Endothelial cell of umbilical vein (primary cell): Measurements from ENCODE around the gene TAF11L2. TPM values are rescaled to one million over a fixed set of nuclear protein-coding genes. Genes with fewer than 3 reads are reported as not detected.

ENCODE experiments used
- BruUV-seq: library from RNA; stranded (reverse); fragments of 400-500 nt; replicated peaks from 2 replicates; lab custom pipeline; 2021; lab: Mats Ljungman, UMichigan
- CTCF ChIA-PET: fragments of 300-600, 350-600 bp; sonication (Branson Sonifier 250); formaldehyde crosslinking; loops from one replicate; lab custom pipeline; 2021; ENCODE audit warnings: antibody characterized with exemption, inconsistent platforms; lab: Charles Lee
- POLR2A ChIA-PET: fragments of 300-600, 350-600 bp; sonication (Branson Sonifier 250); formaldehyde crosslinking; loops from one replicate; lab custom pipeline; 2021; ENCODE audit warnings: antibody characterized with exemption, inconsistent platforms; lab: Charles Lee
- DNase-seq: peaks from one replicate; pipeline ENCODE4 v3.0.0-alpha.2; 2011; ENCODE audit warnings: low read depth, low spot score
- FAIRE-seq: peaks from 2 replicates; lab custom pipeline; 2011; peaks lifted over from hg19 to GRCh38; lab: Jason Lieb, UNC
- H2AFZ ChIP-seq: 2 replicates; pipeline ENCODE4 v1.6.0; 2012; ENCODE audit warnings: low read depth, low read length, control low read depth, inconsistent platforms
- H3K27ac ChIP-seq: 2 replicates; pipeline ENCODE4 v1.5.1; 2011; ENCODE audit warnings: low read depth, mild to moderate bottlenecking, control low read depth, low read length, moderate library complexity; ENCODE audit not compliant: insufficient read depth
- H3K27me3 ChIP-seq, 2 experiments: 2 replicates each; pipeline versions ENCODE4 v1.6.0 to v1.6.1; 2011; ENCODE audit warnings: low read length in 2 of 2, mixed read lengths in 1 of 2; ENCODE audit not compliant: control insufficient read depth in 2 of 2, insufficient read depth in 2 of 2
- H3K36me3 ChIP-seq, 2 experiments: 2 replicates in 1 of 2; 3 replicates in 1 of 2; pipeline ENCODE4 v1.5.1; 2011; ENCODE audit warnings: low read length in 2 of 2, mild to moderate bottlenecking in 1 of 2, moderate library complexity in 1 of 2; ENCODE audit not compliant: control insufficient read depth in 2 of 2, insufficient read depth in 2 of 2; ENCODE audit errors: extremely low read depth in 1 of 2
- H3K4me1 ChIP-seq: 3 replicates; pipeline ENCODE4 v1.5.1; 2011; ENCODE audit warnings: mild to moderate bottlenecking, low read length; ENCODE audit not compliant: control insufficient read depth, insufficient read depth; ENCODE audit errors: extremely low read depth
- H3K4me2 ChIP-seq: 2 replicates; pipeline ENCODE4 v1.6.1; 2011; ENCODE audit warnings: low read length, control low read depth, mixed read lengths; ENCODE audit not compliant: insufficient read depth
- H3K4me3 ChIP-seq, 3 experiments: fragments of 200-600 bp in 1 of 3; sonication (generic), shearing (Covaris generic) in 1 of 3; replicated peaks in 1 of 3; 2 replicates each; pipeline ENCODE4 v1.5.1; 2011 to 2016; ENCODE audit warnings: control low read depth in 3 of 3, low read length in 3 of 3, mild to moderate bottlenecking in 2 of 3, inconsistent platforms in 1 of 3, low read depth in 1 of 3, moderate library complexity in 1 of 3; ENCODE audit not compliant: insufficient read depth in 1 of 3
- H3K79me2 ChIP-seq: 2 replicates; pipeline ENCODE4 v1.6.0; 2012; ENCODE audit warnings: low read length, inconsistent platforms; ENCODE audit not compliant: control insufficient read depth, insufficient read depth
- H3K9ac ChIP-seq: replicated peaks from 2 replicates; pipeline ENCODE3; 2011; ENCODE audit warnings: low read length, control low read depth; ENCODE audit not compliant: insufficient read depth; ENCODE audit errors: extremely low read depth
- H3K9me1 ChIP-seq: replicated peaks from 3 replicates; pipeline ENCODE4 v1.6.0; 2011; ENCODE audit warnings: mild to moderate bottlenecking, low read length; ENCODE audit not compliant: control insufficient read depth, insufficient read depth; ENCODE audit errors: extremely low read depth
- H3K9me3 ChIP-seq: replicated peaks from 2 replicates; pipeline ENCODE4 v1.5.1; 2012; ENCODE audit warnings: low read length, inconsistent platforms; ENCODE audit not compliant: control insufficient read depth, insufficient read depth
- H4K20me1 ChIP-seq: replicated peaks from 2 replicates; pipeline ENCODE3; 2011; ENCODE audit warnings: mild to moderate bottlenecking, low read length; ENCODE audit not compliant: control insufficient read depth, insufficient read depth; ENCODE audit errors: extremely low read depth
- EZH2 ChIP-seq: IDR thresholded peaks from 2 replicates; pipeline ENCODE4 v1.6.1; 2012; ENCODE audit warnings: borderline replicate concordance, low read depth, mild to moderate bottlenecking, moderate library complexity, low read length, inconsistent platforms; ENCODE audit not compliant: severe bottlenecking
- FOS ChIP-seq: IDR thresholded peaks from 2 replicates; pipeline ENCODE4 v1.6.1; 2011; ENCODE audit warnings: mild to moderate bottlenecking, low read length, moderate library complexity, borderline replicate concordance; ENCODE audit not compliant: insufficient read depth
- GATA2 ChIP-seq: IDR thresholded peaks from 2 replicates; pipeline ENCODE4 v1.7.0; 2011; ENCODE audit warnings: low read depth, mild to moderate bottlenecking, moderate library complexity, mixed read lengths, low read length; ENCODE audit not compliant: insufficient read length, insufficient read depth
- JUN ChIP-seq: IDR thresholded peaks from 2 replicates; pipeline ENCODE4 v1.6.1; 2011; ENCODE audit warnings: borderline replicate concordance, low read depth; ENCODE audit not compliant: insufficient read length, insufficient read depth
- MYC ChIP-seq: IDR thresholded peaks from one replicate; pipeline ENCODE4 v1.6.1; 2011; ENCODE audit warnings: mild to moderate bottlenecking, low read depth, low read length
- POLR2A ChIP-seq: IDR thresholded peaks from 2 replicates; pipeline ENCODE4 v1.6.1; 2012; ENCODE audit warnings: low read depth, mild to moderate bottlenecking, control low read depth, low read length
- POLR2AphosphoS5 ChIP-seq: IDR thresholded peaks from 2 replicates; pipeline ENCODE4 v1.6.1; 2012; ENCODE audit warnings: low read depth, mild to moderate bottlenecking, control low read depth, low read length, moderate library complexity; ENCODE audit not compliant: insufficient read depth
- dilution Hi-C: fragments of 300-500 bp; cut with MboI; formaldehyde crosslinking; loops from one replicate; pipeline ENCODE4 v1.15.0; 2019; ENCODE audit warnings: low sequenced_read_pairs; ENCODE audit not compliant: extremely low pct_ligation_motif_present
- intact Hi-C: fragments of 100-400 bp; cut with micrococcal nuclease; formaldehyde crosslinking; loops from one replicate; pipeline ENCODE4 v1.10.0; 2022
- polyA plus RNA-seq, 4 experiments: library from polyadenylated mRNA; depleted of rRNA in 3 of 4; stranded (reverse) in 3 of 4; unstranded in 1 of 4; fragments of >200 nt; gene quantifications; 2 replicates each; pipeline versions ENCODE4 v1.2.1 to v1.2.3, GENCODE V29; 2011 to 2012; ENCODE audit warnings: missing spikeins in 1 of 4
- total RNA-seq: library from RNA; stranded (reverse); gene quantifications from 2 replicates; pipeline ENCODE4 v1.2.3, GENCODE V29; 2021
- TF ChIP-seq, protein P1 (sequence below), 2 donors: IDR thresholded peaks; 1 replicate in 1 of 2; 2 replicates in 1 of 2; pipeline ENCODE4 v1.5.1; 2011; ENCODE audit warnings: low read length in 2 of 2, mild to moderate bottlenecking in 2 of 2, moderate library complexity in 2 of 2, control low read depth in 1 of 2, inconsistent platforms in 1 of 2, low read depth in 1 of 2; ENCODE audit not compliant: insufficient read depth in 1 of 2; ENCODE audit errors: extremely low read depth in 1 of 2
- TF ChIP-seq, protein P2 (sequence below): IDR thresholded peaks from 2 replicates; pipeline ENCODE4 v1.6.1; 2011; ENCODE audit not compliant: insufficient read depth, insufficient read length

The TAF11L2 gene
- total and polyA plus RNA-seq, 2 donors (not counting 3 experiments of a cell fraction or from before 2014, with no cell fraction given): not detected

DNA sequence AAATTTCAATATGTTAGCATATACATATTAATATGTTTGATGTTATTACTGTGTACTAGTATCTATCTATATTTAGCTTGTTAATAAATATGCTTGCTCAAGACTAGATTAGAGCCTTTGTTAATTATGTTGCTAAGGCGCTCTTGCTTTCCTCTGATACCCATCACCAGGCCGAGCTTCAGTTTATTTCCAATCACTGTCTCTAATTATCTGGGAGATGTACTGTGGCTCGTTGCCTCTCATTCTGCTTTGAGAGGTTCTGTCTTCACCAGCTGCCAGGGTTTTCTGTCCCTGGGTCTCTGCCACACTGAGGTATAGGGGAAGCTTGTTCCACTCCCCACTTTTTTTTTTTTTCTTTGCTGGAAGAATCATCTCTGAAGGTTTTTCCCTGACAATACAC, 21.0 kb upstream of the TAF11L2 start:
- no peaks in the 10 kb centered on the region for H3K36me3 ChIP-seq
- no peak for DNase-seq
- TF ChIP-seq, protein P1, sequence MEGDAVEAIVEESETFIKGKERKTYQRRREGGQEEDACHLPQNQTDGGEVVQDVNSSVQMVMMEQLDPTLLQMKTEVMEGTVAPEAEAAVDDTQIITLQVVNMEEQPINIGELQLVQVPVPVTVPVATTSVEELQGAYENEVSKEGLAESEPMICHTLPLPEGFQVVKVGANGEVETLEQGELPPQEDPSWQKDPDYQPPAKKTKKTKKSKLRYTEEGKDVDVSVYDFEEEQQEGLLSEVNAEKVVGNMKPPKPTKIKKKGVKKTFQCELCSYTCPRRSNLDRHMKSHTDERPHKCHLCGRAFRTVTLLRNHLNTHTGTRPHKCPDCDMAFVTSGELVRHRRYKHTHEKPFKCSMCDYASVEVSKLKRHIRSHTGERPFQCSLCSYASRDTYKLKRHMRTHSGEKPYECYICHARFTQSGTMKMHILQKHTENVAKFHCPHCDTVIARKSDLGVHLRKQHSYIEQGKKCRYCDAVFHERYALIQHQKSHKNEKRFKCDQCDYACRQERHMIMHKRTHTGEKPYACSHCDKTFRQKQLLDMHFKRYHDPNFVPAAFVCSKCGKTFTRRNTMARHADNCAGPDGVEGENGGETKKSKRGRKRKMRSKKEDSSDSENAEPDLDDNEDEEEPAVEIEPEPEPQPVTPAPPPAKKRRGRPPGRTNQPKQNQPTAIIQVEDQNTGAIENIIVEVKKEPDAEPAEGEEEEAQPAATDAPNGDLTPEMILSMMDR (IDR thresholded peaks at IDR 0.05; ENCODE audit: extremely low read depth in 1 of 2, insufficient read depth in 1 of 2, low read depth in 1 of 2, low read length in 2 of 2): no peak
- TF ChIP-seq POLR2A (no peak), POLR2AphosphoS5 (no peak), GATA2 (no peak)
- no peak for FAIRE-seq
- dilution Hi-C loops: no loop called here
- POLR2A ChIA-PET: no interaction called here
- no peaks in the 10 kb centered on the region for H4K20me1 ChIP-seq
- no peaks in the 10 kb centered on the region for H3K9me1 ChIP-seq
- no peaks in the 10 kb centered on the region for H3K27me3 ChIP-seq
- H3K79me2 ChIP-seq: no peaks in the 10 kb centered on the region
- BruUV-seq: no TSS peak
- no peaks in the 10 kb centered on the region for H3K4me1 ChIP-seq
- H3K9ac ChIP-seq: no peak overlapping the region
- H3K27ac ChIP-seq: no peak overlapping the region
- CTCF ChIA-PET: interaction anchor here (1.8 kb wide), 1 partner anchor 261 kb away, joined by 5 read pairs; no protein-coding TSS in a partner anchor
- no peak overlapping the region for H3K4me3 ChIP-seq
- H3K9me3 ChIP-seq: no peaks in the 10 kb centered on the region
- intact Hi-C loops: no loop called here
- no peak overlapping the region for H3K4me2 ChIP-seq
- no peak overlapping the region for H2AFZ ChIP-seq

DNA sequence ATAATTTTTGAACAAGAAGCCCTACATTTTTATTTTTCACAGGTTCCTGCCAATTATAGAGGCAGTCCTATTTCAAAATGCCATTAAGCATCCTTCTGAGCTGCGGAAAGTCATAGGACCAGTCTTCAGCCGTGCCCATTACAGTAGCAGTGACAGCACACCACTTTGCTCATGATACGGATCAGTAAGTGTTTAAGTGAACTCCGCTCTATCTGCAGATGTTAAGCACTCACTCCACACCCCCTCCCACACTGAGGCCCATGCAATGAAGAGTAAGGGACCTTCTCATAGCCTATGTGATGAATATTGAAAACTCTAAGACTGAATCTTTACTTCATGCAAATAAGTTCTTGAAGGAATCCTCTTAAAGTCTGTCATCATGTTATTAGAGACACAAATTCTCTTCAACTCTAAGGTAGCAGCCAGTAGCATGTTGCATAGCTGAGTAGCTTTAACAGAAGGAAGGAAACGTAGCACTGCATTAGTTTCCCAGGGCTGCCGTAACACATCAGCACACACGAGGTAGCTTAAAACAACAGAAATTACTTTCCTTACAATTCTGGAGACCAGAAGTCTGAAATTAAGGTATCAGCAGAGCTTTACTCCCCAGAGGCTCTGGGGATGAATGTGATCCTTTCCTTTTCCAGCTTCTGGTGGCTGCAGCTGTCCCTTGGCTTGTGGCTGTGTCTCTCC, 20.3 kb upstream of the TAF11L2 start:
- H3K4me1 ChIP-seq: no peaks in the 10 kb centered on the region
- no peak overlapping the region for H3K27ac ChIP-seq
- H3K36me3 ChIP-seq: no peaks in the 10 kb centered on the region
- no peaks in the 10 kb centered on the region for H3K9me3 ChIP-seq
- H3K27me3 ChIP-seq: no peaks in the 10 kb centered on the region
- no peak overlapping the region for H2AFZ ChIP-seq
- BruUV-seq: no TSS peak
- DNase-seq (no peak), FAIRE-seq (no peak)
- CTCF ChIA-PET: interaction anchor here (1.1 kb wide), 1 partner anchor 262 kb away, joined by 3 read pairs; no protein-coding TSS in a partner anchor
- H3K9me1 ChIP-seq: no peaks in the 10 kb centered on the region
- TF ChIP-seq POLR2AphosphoS5: no peak
- no peak for TF ChIP-seq GATA2
- TF ChIP-seq EZH2: no peak
- TF ChIP-seq, protein P1 (IDR thresholded peaks at IDR 0.05; ENCODE audit: extremely low read depth in 1 of 2, insufficient read depth in 1 of 2, low read depth in 1 of 2, low read length in 2 of 2): no peak
- no peak for TF ChIP-seq JUN
- TF ChIP-seq, protein P2, sequence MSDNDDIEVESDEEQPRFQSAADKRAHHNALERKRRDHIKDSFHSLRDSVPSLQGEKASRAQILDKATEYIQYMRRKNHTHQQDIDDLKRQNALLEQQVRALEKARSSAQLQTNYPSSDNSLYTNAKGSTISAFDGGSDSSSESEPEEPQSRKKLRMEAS: no peak
- TF ChIP-seq FOS: no peak
- no peak for TF ChIP-seq MYC
- H3K79me2 ChIP-seq: no peaks in the 10 kb centered on the region
- H3K4me3 ChIP-seq: no peak overlapping the region
- no peaks in the 10 kb centered on the region for H4K20me1 ChIP-seq
- H3K9ac ChIP-seq: no peak overlapping the region
- POLR2A ChIA-PET: no interaction called here
- dilution Hi-C loops: no loop called here
- intact Hi-C loops: no loop called here
- H3K4me2 ChIP-seq: no peak overlapping the region
